SK-N-SH treated with all-trans-retinoic acid at 6 μM for 48 hours (cell line): ENCODE results near the gene C12orf50.

Experiments used
- ATAC-seq: fragments of 200-7000 bp; cut with Tn5 transposase; 3 replicates; pipeline ENCODE4 v1.9.1; 2020; ENCODE audit warnings: mild to moderate bottlenecking, moderate library complexity
- ARNTL ChIP-seq: fragments of 450-650 bp; formaldehyde crosslinking; IDR thresholded peaks from 2 replicates; pipeline ENCODE4 v1.5.0; 2020; ENCODE audit warnings: low read depth, mild to moderate bottlenecking, moderate library complexity, borderline replicate concordance
- BACH2 ChIP-seq: fragments of 250-450 bp; sonication (Bioruptor Pico); IDR thresholded peaks from 2 replicates; pipeline ENCODE4 v1.9.0; 2021; ENCODE audit warnings: mild to moderate bottlenecking, borderline replicate concordance
- ESRRG ChIP-seq: fragments of 250-450 bp; sonication (Bioruptor Pico); IDR thresholded peaks from 2 replicates; pipeline ENCODE4 v1.6.1; 2021; ENCODE audit warnings: mild to moderate bottlenecking
- GLIS3 ChIP-seq: fragments of 250-450 bp; sonication (Bioruptor Pico); IDR thresholded peaks from 2 replicates; pipeline ENCODE4 v1.5.0; 2020; ENCODE audit warnings: mild to moderate bottlenecking, moderate library complexity
- ISL1 ChIP-seq: fragments of 250-450 bp; sonication (Bioruptor Pico); IDR thresholded peaks from 2 replicates; pipeline ENCODE4 v2.1.2; 2022; ENCODE audit warnings: mild to moderate bottlenecking, moderate library complexity
- OSR1 ChIP-seq: fragments of 250-450 bp; sonication (Bioruptor Pico); IDR thresholded peaks from 2 replicates; pipeline ENCODE4 v1.8.0; 2022; ENCODE audit warnings: moderate library complexity, mild to moderate bottlenecking, inconsistent platforms
- TOX ChIP-seq: fragments of 250-450 bp; sonication (Bioruptor Pico); IDR thresholded peaks from 2 replicates; pipeline ENCODE4 v1.8.0; 2021; ENCODE audit warnings: mild to moderate bottlenecking, moderate library complexity, borderline replicate concordance
- ZC3H10 ChIP-seq: fragments of 250-450 bp; sonication (Bioruptor Pico); IDR thresholded peaks from 2 replicates; pipeline ENCODE4 v1.5.1; 2021; ENCODE audit warnings: mild to moderate bottlenecking, moderate library complexity
- ZFP30 ChIP-seq: fragments of 450-650 bp; formaldehyde crosslinking; IDR thresholded peaks from 2 replicates; pipeline ENCODE4 v1.5.0; 2022; ENCODE audit warnings: mild to moderate bottlenecking, moderate library complexity
- ZNF565 ChIP-seq: fragments of 450-650 bp; formaldehyde crosslinking; conservative IDR thresholded peaks from 2 replicates; pipeline ENCODE4 v1.5.0; 2020; ENCODE audit warnings: low read depth, mild to moderate bottlenecking, moderate library complexity
- ZNF70 ChIP-seq: fragments of 450-650 bp; formaldehyde crosslinking; IDR thresholded peaks from 2 replicates; pipeline ENCODE4 v1.5.0; 2020; ENCODE audit warnings: mild to moderate bottlenecking, moderate library complexity
- ZNF8 ChIP-seq: fragments of 450-650 bp; formaldehyde crosslinking; IDR thresholded peaks from 2 replicates; pipeline ENCODE4 v1.5.0; 2020; ENCODE audit warnings: mild to moderate bottlenecking, moderate library complexity
- TF ChIP-seq, protein P1 (sequence below): fragments of 250-450 bp; sonication (Bioruptor Pico); IDR thresholded peaks from 2 replicates; pipeline ENCODE4 v1.5.1; 2020; ENCODE audit warnings: low read depth, mild to moderate bottlenecking, moderate library complexity
- TF ChIP-seq, protein P2 (sequence below): fragments of 250-450 bp; sonication (Bioruptor Pico); IDR thresholded peaks from 2 replicates; pipeline ENCODE4 v1.8.0; 2020; ENCODE audit warnings: mild to moderate bottlenecking, moderate library complexity, borderline replicate concordance
- TF ChIP-seq, protein P3 (sequence below): fragments of 250-450 bp; sonication (Bioruptor Pico); IDR thresholded peaks from 2 replicates; pipeline ENCODE4 v1.8.0; 2021; ENCODE audit warnings: low read depth, mild to moderate bottlenecking, moderate library complexity, borderline replicate concordance
- TF ChIP-seq, protein P4 (sequence below): fragments of 250-450 bp; sonication (Bioruptor Pico); IDR thresholded peaks from 2 replicates; pipeline ENCODE4 v1.5.1; 2021; ENCODE audit warnings: mild to moderate bottlenecking, moderate library complexity

The C12orf50 gene

DNA sequence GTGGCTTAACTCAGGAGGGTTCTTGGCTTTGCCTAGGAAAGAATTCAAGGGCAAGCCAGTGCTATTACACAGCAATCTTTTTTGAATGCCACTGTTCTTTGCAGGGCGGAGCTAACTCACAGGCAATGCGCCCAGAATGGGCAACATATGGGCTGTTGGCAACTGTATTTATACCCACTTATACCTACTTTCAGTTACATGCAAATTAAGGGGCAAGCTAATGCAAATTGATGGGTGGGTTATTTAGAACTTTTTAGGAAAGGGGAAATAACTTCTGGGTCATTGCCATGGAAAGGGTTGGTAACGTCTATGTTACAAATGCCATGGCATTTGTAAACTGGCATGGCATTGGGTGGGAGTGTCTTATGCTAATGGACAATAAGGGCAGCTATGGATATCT, 85.4 kb downstream of the C12orf50 start:
- no peak for TF ChIP-seq ARNTL (CRISPR knock-in tag)
- TF ChIP-seq, protein P1, sequence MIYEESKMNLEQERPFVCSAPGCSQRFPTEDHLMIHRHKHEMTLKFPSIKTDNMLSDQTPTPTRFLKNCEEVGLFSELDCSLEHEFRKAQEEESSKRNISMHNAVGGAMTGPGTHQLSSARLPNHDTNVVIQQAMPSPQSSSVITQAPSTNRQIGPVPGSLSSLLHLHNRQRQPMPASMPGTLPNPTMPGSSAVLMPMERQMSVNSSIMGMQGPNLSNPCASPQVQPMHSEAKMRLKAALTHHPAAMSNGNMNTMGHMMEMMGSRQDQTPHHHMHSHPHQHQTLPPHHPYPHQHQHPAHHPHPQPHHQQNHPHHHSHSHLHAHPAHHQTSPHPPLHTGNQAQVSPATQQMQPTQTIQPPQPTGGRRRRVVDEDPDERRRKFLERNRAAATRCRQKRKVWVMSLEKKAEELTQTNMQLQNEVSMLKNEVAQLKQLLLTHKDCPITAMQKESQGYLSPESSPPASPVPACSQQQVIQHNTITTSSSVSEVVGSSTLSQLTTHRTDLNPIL (CRISPR knock-in tag) = no peak
- TF ChIP-seq, protein P2, sequence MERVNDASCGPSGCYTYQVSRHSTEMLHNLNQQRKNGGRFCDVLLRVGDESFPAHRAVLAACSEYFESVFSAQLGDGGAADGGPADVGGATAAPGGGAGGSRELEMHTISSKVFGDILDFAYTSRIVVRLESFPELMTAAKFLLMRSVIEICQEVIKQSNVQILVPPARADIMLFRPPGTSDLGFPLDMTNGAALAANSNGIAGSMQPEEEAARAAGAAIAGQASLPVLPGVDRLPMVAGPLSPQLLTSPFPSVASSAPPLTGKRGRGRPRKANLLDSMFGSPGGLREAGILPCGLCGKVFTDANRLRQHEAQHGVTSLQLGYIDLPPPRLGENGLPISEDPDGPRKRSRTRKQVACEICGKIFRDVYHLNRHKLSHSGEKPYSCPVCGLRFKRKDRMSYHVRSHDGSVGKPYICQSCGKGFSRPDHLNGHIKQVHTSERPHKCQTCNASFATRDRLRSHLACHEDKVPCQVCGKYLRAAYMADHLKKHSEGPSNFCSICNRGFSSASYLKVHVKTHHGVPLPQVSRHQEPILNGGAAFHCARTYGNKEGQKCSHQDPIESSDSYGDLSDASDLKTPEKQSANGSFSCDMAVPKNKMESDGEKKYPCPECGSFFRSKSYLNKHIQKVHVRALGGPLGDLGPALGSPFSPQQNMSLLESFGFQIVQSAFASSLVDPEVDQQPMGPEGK (CRISPR knock-in tag) = no peak
- no peak for TF ChIP-seq BACH2
- no peak for TF ChIP-seq ESRRG (CRISPR knock-in tag)
- no peak for TF ChIP-seq ZNF565 (CRISPR knock-in tag)
- no peak for ATAC-seq

DNA sequence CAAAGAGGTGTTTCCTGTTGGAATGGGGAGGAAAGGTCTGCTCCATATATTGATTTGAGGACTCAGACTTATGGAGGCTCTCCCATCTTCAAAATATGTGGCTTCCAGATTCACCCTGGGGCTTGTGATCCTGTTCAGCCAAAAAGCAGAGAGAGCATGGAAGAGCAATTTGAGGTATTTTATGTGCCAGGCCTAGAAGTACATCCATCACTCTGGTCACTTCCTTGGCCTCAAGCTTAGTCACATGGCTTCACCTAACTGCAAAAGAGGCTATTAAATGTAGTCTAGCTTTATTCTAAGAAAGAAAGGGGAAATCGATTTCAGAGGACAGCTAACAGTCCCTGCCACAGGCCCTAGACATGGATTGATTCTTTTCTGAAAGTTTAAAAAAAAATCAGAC, 86.2 kb downstream of the C12orf50 start:
- no peak for TF ChIP-seq ESRRG (CRISPR knock-in tag)
- no peak for TF ChIP-seq ARNTL (CRISPR knock-in tag)
- TF ChIP-seq, protein P3, sequence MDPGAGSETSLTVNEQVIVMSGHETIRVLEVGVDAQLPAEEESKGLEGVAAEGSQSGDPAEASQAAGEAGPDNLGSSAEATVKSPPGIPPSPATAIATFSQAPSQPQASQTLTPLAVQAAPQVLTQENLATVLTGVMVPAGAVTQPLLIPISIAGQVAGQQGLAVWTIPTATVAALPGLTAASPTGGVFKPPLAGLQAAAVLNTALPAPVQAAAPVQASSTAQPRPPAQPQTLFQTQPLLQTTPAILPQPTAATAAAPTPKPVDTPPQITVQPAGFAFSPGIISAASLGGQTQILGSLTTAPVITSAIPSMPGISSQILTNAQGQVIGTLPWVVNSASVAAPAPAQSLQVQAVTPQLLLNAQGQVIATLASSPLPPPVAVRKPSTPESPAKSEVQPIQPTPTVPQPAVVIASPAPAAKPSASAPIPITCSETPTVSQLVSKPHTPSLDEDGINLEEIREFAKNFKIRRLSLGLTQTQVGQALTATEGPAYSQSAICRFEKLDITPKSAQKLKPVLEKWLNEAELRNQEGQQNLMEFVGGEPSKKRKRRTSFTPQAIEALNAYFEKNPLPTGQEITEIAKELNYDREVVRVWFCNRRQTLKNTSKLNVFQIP = no peak
- no peak for TF ChIP-seq ISL1 (CRISPR knock-in tag)
- no peak for TF ChIP-seq ZNF8
- no peak for TF ChIP-seq ZNF70 (CRISPR knock-in tag)
- TF ChIP-seq, protein P1 (CRISPR knock-in tag) = no peak
- no peak for ATAC-seq

DNA sequence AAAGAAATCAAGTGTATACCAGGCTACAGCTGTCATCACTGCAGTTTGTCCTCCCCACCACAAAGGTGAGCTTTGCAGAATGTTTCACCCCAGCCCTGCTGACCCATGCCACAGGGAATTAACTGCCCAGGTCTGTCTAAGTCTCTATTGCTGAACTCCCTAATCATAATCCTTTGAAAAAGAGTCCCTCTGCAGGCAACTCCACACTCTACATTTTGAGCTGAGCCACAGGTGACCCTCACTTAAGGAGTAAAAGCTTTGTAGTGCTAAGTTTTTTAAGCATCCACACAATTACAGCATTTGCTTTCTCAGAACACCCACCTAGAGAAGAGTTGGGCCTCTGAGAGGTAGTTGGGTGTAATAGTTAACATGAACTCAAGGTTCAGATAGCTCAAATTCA, 90.0 kb downstream of the C12orf50 start:
- ATAC-seq = no peak
- TF ChIP-seq, protein P3 = no peak
- TF ChIP-seq, protein P1 (CRISPR knock-in tag) = no peak
- no peak for TF ChIP-seq ESRRG (CRISPR knock-in tag)

DNA sequence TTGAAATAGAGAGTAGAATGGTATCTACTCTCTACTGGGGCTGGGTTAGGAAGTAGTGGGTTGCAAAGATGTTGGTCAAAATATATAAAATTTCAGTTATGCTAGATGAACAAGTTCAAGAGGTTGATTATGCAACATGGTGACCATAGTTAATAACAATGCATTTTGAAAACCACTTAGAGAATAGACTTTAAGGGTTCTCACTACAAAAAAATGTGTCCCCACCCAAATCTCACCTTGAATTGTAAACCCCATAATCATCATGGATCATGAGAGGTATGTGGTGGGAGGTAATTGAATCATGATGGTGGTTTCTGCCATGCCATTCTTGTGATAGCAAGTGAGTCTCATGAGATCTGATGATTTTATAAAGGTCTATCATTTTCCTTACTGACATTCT, 94.0 kb downstream of the C12orf50 start:
- no peak for TF ChIP-seq ZNF565 (CRISPR knock-in tag)
- TF ChIP-seq BACH2 = no peak
- no peak for TF ChIP-seq OSR1 (CRISPR knock-in tag)
- TF ChIP-seq ZC3H10 (CRISPR knock-in tag) = no peak
- TF ChIP-seq TOX (CRISPR knock-in tag) = no peak
- no peak for TF ChIP-seq ZFP30 (CRISPR knock-in tag)
- no peak for TF ChIP-seq GLIS3
- TF ChIP-seq, protein P2 (CRISPR knock-in tag) = no peak
- TF ChIP-seq, protein P4, sequence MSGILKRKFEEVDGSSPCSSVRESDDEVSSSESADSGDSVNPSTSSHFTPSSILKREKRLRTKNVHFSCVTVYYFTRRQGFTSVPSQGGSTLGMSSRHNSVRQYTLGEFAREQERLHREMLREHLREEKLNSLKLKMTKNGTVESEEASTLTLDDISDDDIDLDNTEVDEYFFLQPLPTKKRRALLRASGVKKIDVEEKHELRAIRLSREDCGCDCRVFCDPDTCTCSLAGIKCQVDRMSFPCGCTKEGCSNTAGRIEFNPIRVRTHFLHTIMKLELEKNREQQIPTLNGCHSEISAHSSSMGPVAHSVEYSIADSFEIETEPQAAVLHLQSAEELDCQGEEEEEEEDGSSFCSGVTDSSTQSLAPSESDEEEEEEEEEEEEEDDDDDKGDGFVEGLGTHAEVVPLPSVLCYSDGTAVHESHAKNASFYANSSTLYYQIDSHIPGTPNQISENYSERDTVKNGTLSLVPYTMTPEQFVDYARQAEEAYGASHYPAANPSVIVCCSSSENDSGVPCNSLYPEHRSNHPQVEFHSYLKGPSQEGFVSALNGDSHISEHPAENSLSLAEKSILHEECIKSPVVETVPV (CRISPR knock-in tag) = no peak
- ATAC-seq = no peak
